GM23338 (cell line): ENCODE data around the gene OS9.

ENCODE experiments used
- CREB1 ChIP-seq: fragments of 250-450 bp; sonication (Bioruptor Pico); IDR thresholded peaks from 2 replicates; pipeline ENCODE4 v1.5.0; 2020; ENCODE audit warnings: low read depth, mild to moderate bottlenecking, moderate library complexity
- EZH2 ChIP-seq: fragments of 200-600 bp; sonication (generic); IDR thresholded peaks from one replicate; pipeline ENCODE4 v1.8.0; 2017; ENCODE audit warnings: antibody characterized with exemption, mild to moderate bottlenecking, low read depth; ENCODE audit not compliant: unreplicated experiment
- EZH2phosphoT487 ChIP-seq: fragments of 200-600 bp; sonication (generic); IDR thresholded peaks from one replicate; pipeline ENCODE4 v1.8.1; 2018; ENCODE audit warnings: antibody characterized with exemption; ENCODE audit not compliant: unreplicated experiment
- JUNB ChIP-seq: IDR thresholded peaks from one replicate; pipeline ENCODE4 v1.6.1; 2016; ENCODE audit warnings: antibody characterized with exemption; ENCODE audit not compliant: unreplicated experiment
- POLR2AphosphoS5 ChIP-seq: IDR thresholded peaks from 2 replicates; pipeline ENCODE4 v1.6.1; 2016; ENCODE audit warnings: antibody characterized with exemption, low read depth
- STAT1 ChIP-seq: IDR thresholded peaks from one replicate; pipeline ENCODE4 v1.6.1; 2016; ENCODE audit warnings: antibody characterized with exemption; ENCODE audit not compliant: unreplicated experiment
- TF ChIP-seq, protein P1 (sequence below), 2 experiments: fragments of 200-600 bp in 1 of 2; sonication (generic) in 1 of 2; conservative IDR thresholded peaks; 2 replicates each; pipeline versions ENCODE4 v1.5.1 to v1.6.1; 2016 to 2017; ENCODE audit warnings: antibody characterized with exemption in 2 of 2, low read depth in 2 of 2, mild to moderate bottlenecking in 2 of 2, moderate library complexity in 1 of 2
- TF ChIP-seq, protein P2 (sequence below): IDR thresholded peaks from one replicate; pipeline ENCODE4 v1.6.1; 2018; ENCODE audit warnings: antibody characterized with exemption; ENCODE audit not compliant: unreplicated experiment

DNA sequence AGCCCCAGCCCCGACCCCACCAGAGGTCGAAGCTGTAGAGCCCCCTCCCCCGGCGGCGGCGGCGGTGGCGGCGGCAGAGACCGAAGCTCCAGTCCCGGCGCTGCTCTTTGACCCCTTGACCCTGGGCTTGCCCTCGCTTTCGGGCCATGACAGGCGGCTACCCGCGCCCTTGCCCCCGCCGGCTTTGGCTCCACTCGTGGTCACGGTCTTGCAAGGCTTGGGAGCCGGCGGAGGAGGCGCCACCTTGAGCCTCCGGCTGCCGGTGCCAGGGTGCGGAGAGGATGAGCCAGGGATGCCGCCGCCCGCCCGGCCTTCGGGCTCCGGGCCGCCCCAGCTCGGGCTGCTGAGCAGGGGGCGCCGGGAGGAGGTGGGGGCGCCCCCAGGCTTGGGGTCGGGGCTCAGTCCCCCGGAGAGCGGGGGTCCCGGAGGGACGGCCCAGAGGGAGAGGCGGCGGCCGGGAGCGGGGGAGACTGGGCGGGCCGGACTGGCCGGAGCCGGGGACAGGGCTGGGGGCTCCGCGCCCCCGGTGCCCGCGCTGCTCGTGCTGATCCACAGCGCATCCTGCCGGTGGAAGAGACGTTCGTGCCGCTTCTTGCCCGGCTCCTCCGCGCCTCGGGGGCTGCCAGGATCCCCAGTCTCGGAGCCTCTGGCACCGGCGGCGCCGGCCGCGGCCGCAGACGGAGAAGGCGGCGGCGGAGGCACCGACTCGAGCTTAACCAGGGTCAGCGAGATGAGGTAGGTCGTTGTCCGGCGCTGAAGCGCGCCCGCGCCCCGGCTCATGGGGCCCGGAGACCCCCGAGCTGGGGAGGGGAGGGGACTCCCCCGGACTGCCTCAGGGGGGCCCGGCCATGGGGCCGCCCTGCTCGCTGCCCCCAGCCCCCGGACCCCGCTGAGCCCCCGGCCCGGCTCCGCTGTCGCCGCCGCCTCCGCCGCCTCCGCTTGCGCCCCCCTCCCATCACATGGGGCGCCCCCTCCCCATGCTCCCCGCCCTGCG, 43.8 kb downstream of the OS9 start:
- TF ChIP-seq POLR2AphosphoS5 (no peak), EZH2phosphoT487 (peak; percentile 72), EZH2 (peak; percentile 94), CREB1 (CRISPR knock-in tag) (no peak), STAT1 (no peak), JUNB (no peak)
- TF ChIP-seq, protein P1, sequence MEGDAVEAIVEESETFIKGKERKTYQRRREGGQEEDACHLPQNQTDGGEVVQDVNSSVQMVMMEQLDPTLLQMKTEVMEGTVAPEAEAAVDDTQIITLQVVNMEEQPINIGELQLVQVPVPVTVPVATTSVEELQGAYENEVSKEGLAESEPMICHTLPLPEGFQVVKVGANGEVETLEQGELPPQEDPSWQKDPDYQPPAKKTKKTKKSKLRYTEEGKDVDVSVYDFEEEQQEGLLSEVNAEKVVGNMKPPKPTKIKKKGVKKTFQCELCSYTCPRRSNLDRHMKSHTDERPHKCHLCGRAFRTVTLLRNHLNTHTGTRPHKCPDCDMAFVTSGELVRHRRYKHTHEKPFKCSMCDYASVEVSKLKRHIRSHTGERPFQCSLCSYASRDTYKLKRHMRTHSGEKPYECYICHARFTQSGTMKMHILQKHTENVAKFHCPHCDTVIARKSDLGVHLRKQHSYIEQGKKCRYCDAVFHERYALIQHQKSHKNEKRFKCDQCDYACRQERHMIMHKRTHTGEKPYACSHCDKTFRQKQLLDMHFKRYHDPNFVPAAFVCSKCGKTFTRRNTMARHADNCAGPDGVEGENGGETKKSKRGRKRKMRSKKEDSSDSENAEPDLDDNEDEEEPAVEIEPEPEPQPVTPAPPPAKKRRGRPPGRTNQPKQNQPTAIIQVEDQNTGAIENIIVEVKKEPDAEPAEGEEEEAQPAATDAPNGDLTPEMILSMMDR (conservative IDR thresholded peaks at IDR 0.05; ENCODE audit: low read depth in 2 of 2) = peak; percentile 8 to 53; a peak in 2 of 4 replicates
- TF ChIP-seq, protein P2, sequence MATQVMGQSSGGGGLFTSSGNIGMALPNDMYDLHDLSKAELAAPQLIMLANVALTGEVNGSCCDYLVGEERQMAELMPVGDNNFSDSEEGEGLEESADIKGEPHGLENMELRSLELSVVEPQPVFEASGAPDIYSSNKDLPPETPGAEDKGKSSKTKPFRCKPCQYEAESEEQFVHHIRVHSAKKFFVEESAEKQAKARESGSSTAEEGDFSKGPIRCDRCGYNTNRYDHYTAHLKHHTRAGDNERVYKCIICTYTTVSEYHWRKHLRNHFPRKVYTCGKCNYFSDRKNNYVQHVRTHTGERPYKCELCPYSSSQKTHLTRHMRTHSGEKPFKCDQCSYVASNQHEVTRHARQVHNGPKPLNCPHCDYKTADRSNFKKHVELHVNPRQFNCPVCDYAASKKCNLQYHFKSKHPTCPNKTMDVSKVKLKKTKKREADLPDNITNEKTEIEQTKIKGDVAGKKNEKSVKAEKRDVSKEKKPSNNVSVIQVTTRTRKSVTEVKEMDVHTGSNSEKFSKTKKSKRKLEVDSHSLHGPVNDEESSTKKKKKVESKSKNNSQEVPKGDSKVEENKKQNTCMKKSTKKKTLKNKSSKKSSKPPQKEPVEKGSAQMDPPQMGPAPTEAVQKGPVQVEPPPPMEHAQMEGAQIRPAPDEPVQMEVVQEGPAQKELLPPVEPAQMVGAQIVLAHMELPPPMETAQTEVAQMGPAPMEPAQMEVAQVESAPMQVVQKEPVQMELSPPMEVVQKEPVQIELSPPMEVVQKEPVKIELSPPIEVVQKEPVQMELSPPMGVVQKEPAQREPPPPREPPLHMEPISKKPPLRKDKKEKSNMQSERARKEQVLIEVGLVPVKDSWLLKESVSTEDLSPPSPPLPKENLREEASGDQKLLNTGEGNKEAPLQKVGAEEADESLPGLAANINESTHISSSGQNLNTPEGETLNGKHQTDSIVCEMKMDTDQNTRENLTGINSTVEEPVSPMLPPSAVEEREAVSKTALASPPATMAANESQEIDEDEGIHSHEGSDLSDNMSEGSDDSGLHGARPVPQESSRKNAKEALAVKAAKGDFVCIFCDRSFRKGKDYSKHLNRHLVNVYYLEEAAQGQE = no peak
